HepG2 (cell line): Measurements from ENCODE around the gene SSC4D.

Experiments used
- EZH2 ChIP-seq: conservative IDR thresholded peaks from 2 replicates; pipeline ENCODE4 v1.6.1; 2012; ENCODE audit warnings: mild to moderate bottlenecking, low read depth, low read length, moderate library complexity
- HCFC1 ChIP-seq: fragments of 150-350 bp; IDR thresholded peaks from 2 replicates; pipeline ENCODE4 v1.6.1; 2014; ENCODE audit warnings: low read depth, low read length
- RAD51 ChIP-seq: fragments of 450-650 bp; IDR thresholded peaks from 2 replicates; pipeline ENCODE4 v1.6.1; 2016; ENCODE audit warnings: borderline replicate concordance
- SPEN ChIP-seq: sonication (generic); formaldehyde crosslinking; IDR thresholded peaks from 2 replicates; pipeline ENCODE4 v1.5.1; 2020; ENCODE audit warnings: low read depth, mild to moderate bottlenecking, missing genetic modification reagents

DNA sequence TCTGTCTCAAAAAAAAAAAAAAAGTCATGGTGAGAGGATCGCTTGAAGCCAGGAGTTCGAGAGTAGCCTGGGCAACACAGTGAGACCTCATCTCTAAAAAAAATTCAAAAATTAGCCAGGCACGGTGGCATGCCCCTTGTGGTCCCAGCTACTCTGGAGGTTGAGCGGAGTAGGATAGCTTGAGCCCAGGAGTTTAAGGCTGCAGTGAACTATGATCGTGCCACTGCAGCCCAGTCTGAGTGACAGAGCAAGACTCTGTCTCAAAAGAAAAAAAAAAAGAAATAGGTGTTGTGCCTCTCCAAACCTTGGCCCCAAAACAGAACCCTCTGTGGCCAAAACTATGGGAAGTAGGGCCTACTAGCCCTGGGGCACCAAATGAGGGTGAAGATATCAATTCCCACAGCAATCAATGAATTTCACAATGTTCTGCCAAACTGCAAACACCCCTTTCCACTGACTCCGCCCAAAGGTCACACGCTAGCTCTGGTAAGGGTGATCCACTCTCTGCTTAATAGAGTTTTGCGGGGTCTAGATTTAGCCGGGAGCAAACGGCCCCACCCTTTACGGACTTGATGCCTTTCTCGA, 16.9 kb downstream of the SSC4D start:
- TF ChIP-seq SPEN (CRISPR knock-in tag) (no peak), RAD51 (no peak), EZH2 (no peak), HCFC1 (no peak)
